Activated naive CD4-positive, alpha-beta T cell treated with anti-CD3 and anti-CD28 coated beads, Interleukin-2, amount 50 U/mL, for 16 hours (primary cell): ENCODE data around the gene NOL4L.

ENCODE experiments used
- DNase-seq: peaks from one replicate; pipeline ENCODE4 v3.0.0-alpha.2; 2020

NOL4L gene, protein sequence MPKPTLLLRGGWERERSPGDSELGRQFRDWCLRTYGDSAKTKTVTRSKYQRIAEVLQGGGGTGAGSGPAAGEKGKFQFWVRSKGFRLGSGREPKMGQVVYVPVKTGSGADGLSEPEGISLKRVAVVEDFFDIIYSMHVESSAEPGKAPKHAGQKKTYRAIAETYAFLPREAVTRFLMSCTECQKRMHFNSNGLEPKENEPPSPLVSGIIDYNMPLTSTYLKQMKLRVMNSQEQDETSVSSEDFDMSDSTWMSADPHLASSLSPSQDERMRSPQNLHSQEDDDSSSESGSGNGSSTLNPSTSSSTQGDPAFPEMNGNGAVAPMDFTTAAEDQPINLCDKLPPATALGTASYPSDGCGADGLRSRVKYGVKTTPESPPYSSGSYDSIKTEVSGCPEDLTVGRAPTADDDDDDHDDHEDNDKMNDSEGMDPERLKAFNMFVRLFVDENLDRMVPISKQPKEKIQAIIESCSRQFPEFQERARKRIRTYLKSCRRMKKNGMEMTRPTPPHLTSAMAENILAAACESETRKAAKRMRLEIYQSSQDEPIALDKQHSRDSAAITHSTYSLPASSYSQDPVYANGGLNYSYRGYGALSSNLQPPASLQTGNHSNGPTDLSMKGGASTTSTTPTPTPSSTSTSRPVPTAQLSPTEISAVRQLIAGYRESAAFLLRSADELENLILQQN

GRCh38 chr20:32585011-32585585 lies at the start of gene NOL4L:
Gene NOL4L, minus strand, starts transcription at chr20:32585333. Its CDS starts 443 bp downstream, at chr20:32584890.
- DNase-seq = peak; percentile 49

DNA sequence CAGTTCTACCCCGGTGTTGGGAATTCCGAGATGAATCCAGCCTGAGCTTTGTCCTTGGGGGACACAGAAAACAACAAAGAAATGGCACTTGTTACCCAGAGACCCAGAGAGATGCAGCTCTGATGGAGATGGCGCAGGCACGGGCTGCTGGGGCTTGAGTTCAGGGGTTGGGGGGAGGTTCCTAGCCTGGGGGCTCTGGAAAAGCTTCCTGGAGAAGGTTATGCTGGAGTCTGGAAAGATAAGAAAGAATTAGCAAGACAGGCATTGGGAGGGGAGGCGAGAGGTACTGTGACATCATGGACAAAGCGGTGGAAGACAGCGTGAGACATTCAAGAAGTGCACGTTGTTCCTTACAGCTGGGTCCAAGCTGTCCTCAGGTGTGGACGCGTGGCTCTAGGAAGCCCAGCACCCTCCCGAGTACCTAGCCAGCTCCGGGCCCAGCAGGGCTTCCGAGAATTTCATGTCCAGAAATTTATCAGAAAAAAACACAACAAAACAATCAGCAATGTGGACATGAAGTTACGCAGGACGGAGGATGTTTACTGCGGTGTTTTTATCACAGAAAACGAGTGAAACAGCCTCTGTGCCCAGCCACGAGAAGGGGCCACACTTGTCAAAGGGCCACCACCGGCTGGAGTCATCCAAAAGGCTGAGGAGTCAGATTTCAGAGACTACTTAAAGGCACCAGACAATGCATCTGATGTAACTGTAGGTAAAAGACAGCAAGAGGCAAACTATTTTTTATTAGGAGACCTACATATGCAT lies 49.1 kb upstream of the NOL4L start:
- no peak for DNase-seq

DNA sequence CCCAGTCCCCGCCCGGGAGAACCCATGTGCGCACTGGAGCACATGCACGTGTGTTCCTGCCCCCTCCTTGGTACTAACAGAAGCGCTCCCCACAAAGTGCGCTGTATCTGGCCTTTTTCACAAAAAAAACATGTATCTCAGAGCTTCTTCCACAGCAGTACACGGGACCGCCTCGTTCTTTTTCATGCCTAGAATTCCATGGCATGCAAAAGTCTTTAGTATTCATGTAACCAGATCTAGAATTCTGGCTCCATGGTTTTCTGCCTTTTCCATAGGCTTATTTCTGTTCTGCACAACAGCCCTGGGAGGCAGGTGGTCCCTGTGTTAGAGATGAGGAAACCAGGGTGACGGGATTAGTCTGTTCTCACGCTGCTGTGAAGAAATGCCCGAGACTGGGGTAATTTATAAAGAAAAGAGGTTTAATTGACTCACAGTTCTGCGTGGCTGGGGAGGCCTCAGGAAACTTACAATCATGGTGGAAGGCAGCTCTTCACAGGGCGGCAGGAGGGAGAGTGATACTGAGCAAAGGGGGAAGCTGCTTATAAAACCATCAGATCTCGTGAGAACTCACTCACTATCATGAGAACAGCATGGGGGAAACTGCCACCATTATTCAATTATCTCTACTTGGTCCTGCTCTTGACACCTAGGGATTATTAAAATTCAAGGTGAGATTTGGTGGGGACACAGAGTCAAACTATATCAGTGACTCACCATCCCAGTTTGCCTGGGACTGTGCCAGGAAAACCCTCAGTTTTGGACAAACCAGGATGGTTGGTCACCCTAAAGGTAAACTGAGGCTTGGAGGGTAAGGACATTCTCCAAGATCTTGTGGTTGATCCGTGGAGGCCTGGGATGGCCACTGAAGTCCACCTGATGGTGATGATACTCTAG lies 47.6 kb upstream of the NOL4L start:
- DNase-seq = no peak

DNA sequence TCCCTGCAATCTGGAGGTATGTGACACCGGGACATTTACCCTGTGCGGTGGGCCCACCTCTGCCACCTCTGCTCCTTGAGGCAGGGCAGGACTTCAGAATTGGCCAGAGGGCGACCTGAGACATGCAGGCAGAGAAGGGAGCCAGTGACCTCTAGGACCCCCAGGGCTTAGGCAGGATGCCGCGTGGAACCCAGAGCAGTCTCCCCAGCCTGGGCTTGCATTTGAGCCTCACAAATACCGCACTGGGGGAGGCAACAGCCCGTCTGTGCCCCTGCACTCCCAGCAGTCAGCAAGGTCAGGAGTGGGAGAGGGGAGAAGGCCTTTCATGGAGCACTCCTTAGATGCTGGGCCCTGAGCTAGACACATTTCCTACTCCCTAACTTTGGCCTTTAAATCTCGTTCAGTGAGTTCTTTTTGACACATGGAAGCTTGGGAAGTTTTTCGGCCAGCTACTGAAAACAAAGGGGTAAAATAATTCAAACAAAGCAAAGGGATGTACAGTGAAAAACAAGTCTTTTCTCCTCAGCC lies 46.9 kb upstream of the NOL4L start:
- no peak for DNase-seq

DNA sequence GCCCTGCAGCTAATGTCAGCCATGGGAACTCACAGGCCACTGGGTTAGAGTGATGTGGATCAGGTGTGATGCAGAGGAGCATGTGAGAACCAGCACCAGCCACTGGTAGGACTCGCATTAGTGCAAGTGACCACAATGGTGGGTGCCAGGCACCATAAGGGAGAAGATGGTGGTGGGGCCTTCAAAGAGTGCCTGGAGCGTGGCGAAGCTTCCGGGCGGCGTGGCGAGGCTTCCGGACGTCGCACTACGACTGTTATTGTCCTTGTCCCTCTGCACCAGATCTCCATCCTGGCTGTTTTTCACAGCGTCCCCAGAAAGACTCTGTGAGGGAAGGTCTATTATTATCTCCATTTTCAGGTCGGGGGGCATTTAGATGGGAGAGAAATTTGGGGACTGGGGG lies 44.7 kb upstream of the NOL4L start:
- no peak for DNase-seq

DNA sequence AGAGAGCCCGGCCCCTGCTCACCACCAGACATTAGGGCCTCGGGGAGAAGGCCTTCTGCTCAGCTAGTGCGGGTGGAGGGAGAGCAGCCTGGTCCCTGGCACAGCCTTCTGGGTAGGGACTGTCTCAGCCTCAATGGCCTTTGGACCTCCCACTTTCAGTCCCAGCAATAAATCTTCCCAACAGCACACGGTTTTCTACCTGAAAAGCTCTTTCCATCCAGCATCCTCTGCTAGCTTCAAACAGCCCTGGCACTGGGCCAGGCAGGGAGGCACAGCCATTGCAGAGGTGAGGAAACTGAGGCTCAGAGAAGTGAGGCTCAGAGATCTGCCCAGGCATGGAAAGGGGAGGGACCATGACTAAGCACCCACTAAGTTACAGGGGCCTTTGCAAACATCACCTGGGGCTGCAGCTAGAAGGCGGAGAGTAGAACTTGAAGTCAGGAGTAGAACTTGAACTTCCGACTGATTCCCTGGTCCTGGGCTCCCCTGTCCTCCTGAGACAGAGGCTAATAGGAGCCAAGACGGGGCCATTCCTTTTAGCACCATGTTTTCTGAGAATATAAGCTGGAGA lies 43.9 kb upstream of the NOL4L start:
- DNase-seq = no peak

GRCh38 chr20:32626859-32627636 lies 41.9 kb upstream of the NOL4L start:
- DNase-seq = no peak

- DNase-seq = no peak
Observed at GRCh38 chr20:32626407-32626806, 41.3 kb upstream of the NOL4L start.

DNA sequence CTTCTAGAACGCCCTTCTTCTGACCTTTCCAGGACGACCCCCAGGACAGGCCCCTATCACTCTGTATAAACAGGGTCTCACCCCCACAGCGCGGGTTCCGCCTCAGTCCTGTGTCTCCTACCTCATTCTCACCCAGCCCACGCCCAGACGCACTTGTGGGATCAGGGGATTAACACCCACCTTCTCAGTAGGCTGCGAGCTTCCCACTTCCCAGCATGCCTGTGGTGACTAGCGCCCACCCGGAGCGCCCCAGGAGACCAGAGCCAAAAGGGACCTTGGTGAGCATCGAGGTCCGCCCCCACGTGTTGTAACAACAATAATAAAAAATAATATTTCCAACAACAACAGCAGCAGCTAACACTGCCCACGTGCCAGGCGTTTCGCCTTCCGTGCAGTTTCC lies 40.9 kb upstream of the NOL4L start:
- no peak for DNase-seq

DNA sequence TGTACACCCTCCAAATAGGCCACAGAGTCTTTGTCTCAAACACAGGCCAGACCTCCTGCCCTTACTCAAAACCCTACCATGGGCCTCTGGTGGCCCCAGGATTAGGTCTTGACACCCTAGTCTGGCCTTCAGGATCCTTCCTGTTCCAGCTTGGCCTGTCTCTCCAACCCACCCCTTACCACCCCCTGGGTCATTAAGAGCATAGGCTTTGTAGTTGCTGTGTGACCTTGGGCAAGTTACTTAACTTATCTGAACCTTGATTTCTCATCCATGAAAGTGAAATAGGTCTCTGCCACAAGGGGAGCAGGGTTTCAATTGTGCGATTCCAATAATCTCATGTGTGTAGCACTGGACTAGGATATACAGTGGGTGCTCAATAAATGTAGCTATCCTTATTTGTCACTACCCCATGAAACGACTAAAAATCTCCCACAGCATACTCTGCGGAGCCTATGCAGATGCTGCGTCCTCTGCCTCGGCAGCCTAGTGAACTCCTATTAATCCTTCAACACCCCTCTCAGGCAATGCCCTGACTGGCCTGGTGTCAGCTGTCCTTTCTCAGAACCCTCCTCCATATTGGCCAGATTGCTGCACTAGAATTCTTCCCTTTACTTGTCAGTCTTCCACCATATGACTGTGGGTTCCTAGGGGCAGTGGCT lies 39.7 kb upstream of the NOL4L start:
- DNase-seq = no peak

DNA sequence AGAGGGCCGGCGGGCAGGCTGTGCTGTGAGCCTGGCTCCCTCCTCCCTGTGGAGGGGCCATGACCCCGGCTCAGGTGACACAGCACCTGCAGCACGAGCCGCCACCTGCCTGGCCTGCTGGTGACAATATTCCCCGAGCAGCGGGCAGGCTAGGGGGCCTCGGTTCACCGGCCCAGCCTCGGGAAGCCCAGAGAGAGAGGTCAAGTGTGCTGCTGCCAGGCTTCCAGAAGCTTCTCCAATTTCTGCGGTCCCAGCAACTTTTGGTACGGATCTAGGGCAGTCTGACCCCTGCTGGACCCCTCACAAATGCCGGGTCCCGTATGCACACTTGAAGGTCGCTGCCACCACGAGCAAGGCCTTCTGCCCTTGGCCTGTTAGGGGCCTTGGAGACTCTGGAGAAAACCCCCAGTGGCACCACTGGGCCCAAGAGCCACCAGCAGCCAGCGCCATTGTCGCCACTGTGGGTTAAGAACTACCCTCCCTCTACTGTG lies 38.6 kb upstream of the NOL4L start:
- no peak for DNase-seq

- DNase-seq = no peak
Observed at GRCh38 chr20:32622585-32623468, 37.7 kb upstream of the NOL4L start.

- DNase-seq = no peak
Observed at GRCh38 chr20:32621891-32622584, 36.9 kb upstream of the NOL4L start.

- DNase-seq = no peak
Observed at GRCh38 chr20:32621071-32621890, 36.1 kb upstream of the NOL4L start.

DNA sequence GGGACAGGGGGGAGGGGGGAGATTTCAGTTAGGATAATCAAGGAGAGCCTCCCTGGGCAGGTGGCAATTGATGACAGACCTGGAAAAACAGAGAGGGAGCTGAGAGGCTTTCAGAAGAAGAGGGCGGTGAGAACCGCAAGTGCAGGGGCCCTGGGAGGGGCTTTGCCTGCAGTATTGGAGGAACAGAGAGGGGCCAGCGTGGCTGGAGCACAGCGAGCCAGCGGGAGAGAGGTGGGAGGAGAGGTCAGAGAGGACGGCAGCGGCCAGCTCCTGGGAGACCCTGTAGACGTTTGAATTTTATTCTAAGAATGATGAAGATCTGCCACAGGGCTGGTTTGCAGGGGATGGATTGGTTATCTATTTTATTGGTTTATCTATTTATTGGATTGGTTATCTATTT lies 34.5 kb upstream of the NOL4L start:
- no peak for DNase-seq

DNA sequence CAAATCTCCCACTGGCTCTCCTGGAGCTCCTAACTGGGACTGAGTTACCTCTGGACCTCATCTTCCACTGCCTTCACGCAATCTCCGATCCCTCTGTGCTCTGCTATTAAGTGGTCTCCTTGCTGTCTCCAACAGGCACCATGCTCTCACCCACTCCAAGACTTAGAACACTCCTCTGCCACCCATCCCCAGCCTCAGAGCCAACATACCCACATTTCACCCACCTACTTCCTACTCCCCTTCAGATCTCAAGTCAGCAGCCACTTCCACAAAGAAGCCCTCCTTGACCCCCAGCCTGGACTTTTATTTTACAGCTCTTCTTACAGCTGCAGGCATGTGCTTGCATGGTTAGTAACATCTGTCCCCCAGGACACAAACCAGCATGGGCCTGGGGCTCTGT lies 29.6 kb upstream of the NOL4L start:
- DNase-seq = no peak

DNA sequence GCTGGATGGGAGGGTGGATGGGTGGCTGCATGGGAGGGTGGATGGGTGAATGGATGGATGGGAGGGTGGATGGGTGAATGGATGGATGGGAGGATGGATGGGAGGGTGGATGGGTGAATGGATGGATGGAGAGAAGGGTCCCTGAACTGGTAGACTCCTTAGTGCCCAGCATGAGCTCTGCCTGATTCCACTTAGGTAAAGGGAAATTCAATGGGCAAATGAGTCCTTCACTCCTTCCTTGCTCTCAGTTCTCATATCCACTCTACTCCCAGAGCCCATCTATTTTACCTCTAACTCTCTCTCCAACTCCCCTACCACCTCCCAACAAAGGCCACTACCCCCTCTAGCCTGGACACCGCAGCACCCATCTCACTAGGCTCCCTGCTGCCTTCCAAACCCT lies 29.2 kb upstream of the NOL4L start:
- no peak for DNase-seq
